Fibroblast of mammary gland (primary cell): ENCODE results near the gene HOMEZ.
"Not testable (repeated sequence)": the region's sequence is repeated elsewhere in the genome, so short reads cannot be mapped to it uniquely, and the experiment has no call there.

Experiments used
- DNase-seq: peaks from one replicate; pipeline ENCODE4 v3.0.0-alpha.2; 2010; ENCODE audit warnings: low read depth
- H3K4me3 ChIP-seq: 2 replicates; pipeline ENCODE4 v1.5.1; 2011; ENCODE audit warnings: low read depth, mild to moderate bottlenecking, low read length, moderate library complexity; ENCODE audit not compliant: control insufficient read depth
- CTCF ChIP-seq: conservative IDR thresholded peaks from 2 replicates; pipeline ENCODE4 v1.5.1; 2011; ENCODE audit warnings: low read depth, low read length, inconsistent platforms; ENCODE audit not compliant: control insufficient read depth, insufficient read depth

The HOMEZ gene

GRCh38 chr14:23286020-23286901 lies at the start of gene HOMEZ:
TSS of gene HOMEZ (minus strand) at chr14:23286132. CDS start at chr14:23285952, 180 bp downstream.
- DNase-seq = peak; percentile 98
- no peak for TF ChIP-seq CTCF
- peak within 1 kb of the TSS; percentile 89 for H3K4me3 ChIP-seq

GRCh38 chr14:23335623-23336022 lies 49.7 kb upstream of the HOMEZ start:
- H3K4me3 ChIP-seq = no peak overlapping the region
- TF ChIP-seq CTCF = no peak
- DNase-seq = no peak

GRCh38 chr14:23327947-23328744 lies 42.2 kb upstream of the HOMEZ start:
- H3K4me3 ChIP-seq = no peak overlapping the region
- peak; percentile 93 for TF ChIP-seq CTCF
- DNase-seq = peak; percentile 82

GRCh38 chr14:23326491-23327332 lies 40.8 kb upstream of the HOMEZ start:
- no peak for DNase-seq
- no peak for TF ChIP-seq CTCF
- no peak overlapping the region for H3K4me3 ChIP-seq

GRCh38 chr14:23325746-23326145 lies 39.8 kb upstream of the HOMEZ start:
- not testable (repeated sequence) for H3K4me3 ChIP-seq, DNase-seq

- no peak for DNase-seq
- H3K4me3 ChIP-seq = no peak overlapping the region
- no peak for TF ChIP-seq CTCF
Measured at GRCh38 chr14:23324993-23325392, 39.1 kb upstream of the HOMEZ start.
